IPS-18c (cell line): ENCODE data around the gene MOG.
A peak's percentile ranks its signal among the peaks of the same experiment; 100 is the strongest.
"Not testable (repeated sequence)": the region's sequence is repeated elsewhere in the genome, so short reads cannot be mapped to it uniquely, and the experiment has no call there.

Experiments
- H3K4me3 ChIP-seq: 2 replicates; pipeline ENCODE4 v1.7.0; 2013; ENCODE audit warnings: low read depth, mild to moderate bottlenecking, low read length, moderate library complexity; ENCODE audit not compliant: insufficient read depth
- H3K9me3 ChIP-seq: one replicate; pipeline ENCODE4 v1.6.1; 2013; ENCODE audit warnings: mild to moderate bottlenecking, low read length, moderate library complexity; ENCODE audit not compliant: control insufficient read depth, insufficient read depth

Gene MOG

GRCh38 chr6:29631860-29632731 is 24.8 kb upstream of the MOG start:
- Histone ChIP-seq H3K4me3 (peak overlapping the region; percentile 89), H3K9me3 (no peaks in the 10 kb centered on the region)

GRCh38 chr6:29632789-29633533 is 23.9 kb upstream of the MOG start, which contains the start of gene GABBR1:
GABBR1 (minus strand) TSS chr6:29633183; CDS start chr6:29632385, 798 bp downstream.
- no peaks in the 10 kb centered on the region for H3K9me3 ChIP-seq
- peak within 1 kb of the TSS; percentile 89 for H3K4me3 ChIP-seq

- peak overlapping the region; percentile 89 for H3K4me3 ChIP-seq
- no peaks in the 10 kb centered on the region for H3K9me3 ChIP-seq
Measured at GRCh38 chr6:29633534-29633905, 23.4 kb upstream of the MOG start.

GRCh38 chr6:29637247-29637646 is 19.6 kb upstream of the MOG start:
- Histone ChIP-seq H3K4me3 (no peak overlapping the region), H3K9me3 (no peaks in the 10 kb centered on the region)

GRCh38 chr6:29641430-29642148 is 15.3 kb upstream of the MOG start:
- no peaks in the 10 kb centered on the region for H3K9me3 ChIP-seq
- no peak overlapping the region for H3K4me3 ChIP-seq

GRCh38 chr6:29647927-29648642 is 8.8 kb upstream of the MOG start:
- Histone ChIP-seq H3K4me3 (no peak overlapping the region), H3K9me3 (no peaks in the 10 kb centered on the region)

GRCh38 chr6:29649701-29650673 is 6.9 kb upstream of the MOG start:
- H3K9me3 ChIP-seq: no peaks in the 10 kb centered on the region
- H3K4me3 ChIP-seq: peak overlapping the region; percentile 43; the same call in 1 of the 2 replicates

GRCh38 chr6:29651413-29652197 is 5.3 kb upstream of the MOG start:
- H3K4me3 ChIP-seq: no peak overlapping the region
- H3K9me3 ChIP-seq: no peaks in the 10 kb centered on the region

- Histone ChIP-seq H3K4me3 (no peak overlapping the region), H3K9me3 (no peaks in the 10 kb centered on the region)
Measured at GRCh38 chr6:29652198-29652584, 4.7 kb upstream of the MOG start.

GRCh38 chr6:29653452-29654038 is 3.3 kb upstream of the MOG start:
- no peaks in the 10 kb centered on the region for H3K9me3 ChIP-seq
- no peak overlapping the region for H3K4me3 ChIP-seq

GRCh38 chr6:29655658-29656057 is 1.2 kb upstream of the MOG start:
- no peak overlapping the region for H3K4me3 ChIP-seq
- H3K9me3 ChIP-seq: no peaks in the 10 kb centered on the region

GRCh38 chr6:29656157-29656556 is 735 bp upstream of the MOG start:
- Histone ChIP-seq H3K9me3 (no peaks in the 10 kb centered on the region), H3K4me3 (no peak overlapping the region)

- H3K9me3 ChIP-seq: no peaks in the 10 kb centered on the region
- H3K4me3 ChIP-seq: no peak overlapping the region
Measured at GRCh38 chr6:29661071-29661470, 4.2 kb downstream of the MOG start.

GRCh38 chr6:29661502-29662141 is 4.7 kb downstream of the MOG start:
- not testable (repeated sequence) for H3K4me3 ChIP-seq, H3K9me3 ChIP-seq
